Loucy (cell line): ENCODE measurements around the gene CIAO3.

Experiments used
- H2AFZ ChIP-seq: fragments of 200-600 bp; sonication (generic); 2 replicates; pipeline ENCODE4 v1.6.0; 2016; ENCODE audit warnings: antibody characterized with exemption, mild to moderate bottlenecking, low read length, moderate library complexity
- H3F3A ChIP-seq: fragments of 200-600 bp; 2 replicates; pipeline ENCODE4 v1.6.0; 2016; ENCODE audit warnings: antibody characterized with exemption, low read depth, mild to moderate bottlenecking
- H3K27me3 ChIP-seq: fragments of 200-600 bp; sonication (generic); 2 replicates; pipeline ENCODE4 v1.6.1; 2014; ENCODE audit warnings: low read length, mild to moderate bottlenecking; ENCODE audit not compliant: insufficient read depth, poor library complexity, severe bottlenecking
- H3K36me3 ChIP-seq: fragments of 200-600 bp; sonication (generic); 2 replicates; pipeline ENCODE4 v1.6.1; 2016; ENCODE audit warnings: low read length; ENCODE audit not compliant: insufficient read depth
- H3K4me1 ChIP-seq: fragments of 200-600 bp; sonication (generic); 2 replicates; pipeline ENCODE4 v1.5.1; 2014; ENCODE audit warnings: low read length, mild to moderate bottlenecking; ENCODE audit not compliant: insufficient read depth, poor library complexity, severe bottlenecking
- H3K4me2 ChIP-seq: fragments of 200-600 bp; sonication (generic); 2 replicates; pipeline ENCODE4 v1.6.0; 2014; ENCODE audit warnings: antibody characterized with exemption, low read length, low read depth, mild to moderate bottlenecking; ENCODE audit not compliant: poor library complexity, severe bottlenecking
- H3K4me3 ChIP-seq: fragments of 200-600 bp; sonication (generic); 2 replicates; pipeline ENCODE4 v1.5.1; 2014; ENCODE audit warnings: low read length, mild to moderate bottlenecking, mixed read lengths; ENCODE audit not compliant: poor library complexity, severe bottlenecking
- H3K79me2 ChIP-seq: fragments of 200-600 bp; sonication (generic); 2 replicates; pipeline ENCODE4 v1.6.1; 2014; ENCODE audit warnings: low read length; ENCODE audit not compliant: insufficient read depth
- H3K9ac ChIP-seq: fragments of 200-600 bp; sonication (generic); 2 replicates; pipeline ENCODE4 v1.6.0; 2014; ENCODE audit warnings: mild to moderate bottlenecking, low read depth, low read length, moderate library complexity; ENCODE audit not compliant: poor library complexity, severe bottlenecking
- H3K9me2 ChIP-seq: fragments of 200-600 bp; sonication (generic); replicated peaks from 2 replicates; pipeline ENCODE4 v1.6.1; 2016; ENCODE audit warnings: low read depth, low read length, mixed read lengths
- H3K9me3 ChIP-seq: fragments of 200-600 bp; sonication (generic); 2 replicates; pipeline ENCODE4 v1.6.1; 2014; ENCODE audit warnings: mild to moderate bottlenecking, antibody characterized with exemption, low read length, low read depth; ENCODE audit not compliant: insufficient read depth
- H4K20me1 ChIP-seq: fragments of 200-600 bp; sonication (generic); 2 replicates; pipeline ENCODE4 v1.6.0; 2014; ENCODE audit warnings: antibody characterized with exemption, low read length, mild to moderate bottlenecking; ENCODE audit not compliant: insufficient read depth, poor library complexity, severe bottlenecking
- EZH2phosphoT487 ChIP-seq: fragments of 200-600 bp; IDR thresholded peaks from 2 replicates; pipeline ENCODE4 v1.6.1; 2018; ENCODE audit warnings: antibody characterized with exemption, mild to moderate bottlenecking, moderate library complexity, borderline replicate concordance
- TF ChIP-seq, protein P1 (sequence below): fragments of 200-600 bp; sonication (generic); conservative IDR thresholded peaks from 2 replicates; pipeline ENCODE4 v1.5.1; 2014; ENCODE audit warnings: mild to moderate bottlenecking, antibody characterized with exemption, low read length

CIAO3 gene

DNA sequence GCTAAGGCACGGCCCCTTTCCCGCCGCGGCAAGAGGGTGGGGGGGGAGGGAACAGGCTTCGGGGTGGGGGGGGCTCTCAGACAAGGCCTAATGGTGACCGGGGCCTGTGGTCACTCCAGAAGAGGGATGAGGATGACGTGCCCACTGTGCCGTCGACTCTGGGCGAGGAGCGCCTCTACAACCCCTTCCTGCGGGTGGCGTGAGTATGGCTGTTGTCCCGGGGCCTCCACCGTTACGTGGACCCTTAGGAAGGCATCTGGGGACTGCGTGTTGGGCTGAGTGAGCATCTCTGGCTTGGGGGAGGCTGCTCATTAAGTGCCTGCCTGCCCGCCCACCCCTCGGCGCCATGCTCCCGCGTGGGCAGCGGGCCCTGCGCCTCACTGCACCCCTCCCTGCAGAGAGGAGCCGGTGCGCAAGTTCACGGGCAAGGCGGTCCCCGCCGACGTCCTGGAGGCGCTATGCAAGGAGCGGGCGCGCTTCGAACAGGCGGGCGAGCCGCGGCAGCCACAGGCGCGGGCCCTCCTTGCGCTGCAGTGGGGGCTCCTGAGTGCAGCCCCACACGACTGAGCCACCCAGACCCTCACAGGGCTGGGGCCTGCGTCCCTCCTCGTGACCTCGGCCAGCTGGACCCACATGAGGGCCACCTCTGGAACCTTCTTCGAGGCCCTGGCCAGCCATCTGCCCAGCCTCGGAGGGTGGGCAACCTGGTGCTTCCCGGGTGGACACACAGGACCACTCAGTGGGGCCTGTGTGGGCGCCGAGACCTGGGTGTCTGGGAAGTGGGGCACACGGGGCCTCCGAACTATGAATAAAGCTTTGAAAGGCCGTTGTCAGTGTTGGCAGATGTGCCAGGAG lies 11.7 kb downstream of the CIAO3 start:
- Histone ChIP-seq H2AFZ (no peak overlapping the region), H3K9me2 (no peaks in the 10 kb centered on the region), H3K79me2 (no peaks in the 10 kb centered on the region), H3K9ac (no peak overlapping the region), H3K36me3 (no peaks in the 10 kb centered on the region), H3K4me1 (no peaks in the 10 kb centered on the region), H4K20me1 (no peaks in the 10 kb centered on the region), H3K9me3 (no peaks in the 10 kb centered on the region), H3K27me3 (no peaks in the 10 kb centered on the region), H3F3A (no peaks in the 10 kb centered on the region), H3K4me2 (no peak overlapping the region), H3K4me3 (no peak overlapping the region)
- TF ChIP-seq, protein P1, sequence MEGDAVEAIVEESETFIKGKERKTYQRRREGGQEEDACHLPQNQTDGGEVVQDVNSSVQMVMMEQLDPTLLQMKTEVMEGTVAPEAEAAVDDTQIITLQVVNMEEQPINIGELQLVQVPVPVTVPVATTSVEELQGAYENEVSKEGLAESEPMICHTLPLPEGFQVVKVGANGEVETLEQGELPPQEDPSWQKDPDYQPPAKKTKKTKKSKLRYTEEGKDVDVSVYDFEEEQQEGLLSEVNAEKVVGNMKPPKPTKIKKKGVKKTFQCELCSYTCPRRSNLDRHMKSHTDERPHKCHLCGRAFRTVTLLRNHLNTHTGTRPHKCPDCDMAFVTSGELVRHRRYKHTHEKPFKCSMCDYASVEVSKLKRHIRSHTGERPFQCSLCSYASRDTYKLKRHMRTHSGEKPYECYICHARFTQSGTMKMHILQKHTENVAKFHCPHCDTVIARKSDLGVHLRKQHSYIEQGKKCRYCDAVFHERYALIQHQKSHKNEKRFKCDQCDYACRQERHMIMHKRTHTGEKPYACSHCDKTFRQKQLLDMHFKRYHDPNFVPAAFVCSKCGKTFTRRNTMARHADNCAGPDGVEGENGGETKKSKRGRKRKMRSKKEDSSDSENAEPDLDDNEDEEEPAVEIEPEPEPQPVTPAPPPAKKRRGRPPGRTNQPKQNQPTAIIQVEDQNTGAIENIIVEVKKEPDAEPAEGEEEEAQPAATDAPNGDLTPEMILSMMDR, result no peak
- TF ChIP-seq EZH2phosphoT487, result no peak

- no peak overlapping the region for H2AFZ ChIP-seq
- H3K4me3 ChIP-seq, result no peak overlapping the region
- H3K79me2 ChIP-seq, result no peaks in the 10 kb centered on the region
- no peak overlapping the region for H3K9ac ChIP-seq
- H3K36me3 ChIP-seq, result no peaks in the 10 kb centered on the region
- no peaks in the 10 kb centered on the region for H3K9me2 ChIP-seq
- no peak overlapping the region for H3K4me2 ChIP-seq
- H4K20me1 ChIP-seq, result no peaks in the 10 kb centered on the region
- no peaks in the 10 kb centered on the region for H3K27me3 ChIP-seq
- no peaks in the 10 kb centered on the region for H3F3A ChIP-seq
- no peak for TF ChIP-seq EZH2phosphoT487
- TF ChIP-seq, protein P1, result no peak
- H3K9me3 ChIP-seq, result no peaks in the 10 kb centered on the region
- no peaks in the 10 kb centered on the region for H3K4me1 ChIP-seq
Measured at GRCh38 chr16:728131-728889, 12.5 kb downstream of the CIAO3 start.

DNA sequence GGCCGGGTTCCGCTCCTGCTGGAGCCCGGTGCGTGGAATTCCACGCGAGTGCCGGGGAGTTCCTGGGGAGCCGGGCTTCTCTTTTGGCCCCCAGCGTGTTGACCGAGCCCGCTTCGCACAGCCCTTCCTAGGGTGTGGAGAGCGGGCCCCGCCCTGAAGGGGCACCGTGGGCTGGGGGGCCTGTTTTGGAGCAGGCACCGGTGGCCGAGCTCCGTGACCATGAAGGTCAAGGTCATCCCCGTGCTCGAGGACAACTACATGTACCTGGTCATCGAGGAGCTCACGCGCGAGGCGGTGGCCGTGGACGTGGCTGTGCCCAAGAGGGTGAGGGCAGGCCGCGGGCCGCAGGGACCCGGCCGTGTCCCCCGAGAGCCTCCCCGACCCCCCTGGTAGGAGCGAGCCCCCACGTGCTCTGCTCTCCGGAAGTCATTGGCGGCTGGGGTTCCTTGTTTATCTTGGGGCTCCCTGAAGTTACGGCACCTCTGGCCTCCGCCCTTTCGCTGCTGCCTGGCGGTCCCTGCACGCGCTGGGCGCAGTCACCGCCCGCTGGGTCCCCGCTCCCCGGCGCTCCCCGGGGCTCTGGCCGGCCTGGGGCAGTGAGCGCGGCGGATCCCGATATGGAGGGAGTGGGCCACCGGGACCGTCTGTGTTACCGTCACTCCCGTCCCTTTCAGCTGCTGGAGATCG lies 13.4 kb downstream of the CIAO3 start:
- H3K79me2 ChIP-seq, result no peaks in the 10 kb centered on the region

More for the DNA sequence above, 13.4 kb downstream of the CIAO3 start:
- Histone ChIP-seq H3K4me1 (no peaks in the 10 kb centered on the region), H3K4me3 (peak overlapping the region; percentile 70), H3K27me3 (no peaks in the 10 kb centered on the region), H3K4me2 (peak overlapping the region; percentile 81), H4K20me1 (no peaks in the 10 kb centered on the region), H3F3A (no peaks in the 10 kb centered on the region), H3K9me3 (no peaks in the 10 kb centered on the region), H2AFZ (no peak overlapping the region), H3K9me2 (no peaks in the 10 kb centered on the region), H3K36me3 (no peaks in the 10 kb centered on the region), H3K9ac (peak overlapping the region; percentile 67)
- TF ChIP-seq, protein P1, result no peak
- no peak for TF ChIP-seq EZH2phosphoT487
